Neutrophil (primary cell): Measurements from ENCODE around the gene MYO1E.

Source experiments
- H3K27ac ChIP-seq: fragments of 200-600 bp; sonication (generic); 2 replicates; pipeline ENCODE4 v1.5.1; 2016; ENCODE audit warnings: mild to moderate bottlenecking, moderate library complexity
- H3K27me3 ChIP-seq: fragments of 200-600 bp; sonication (generic); 2 replicates; pipeline ENCODE4 v1.6.0; 2016; ENCODE audit warnings: mild to moderate bottlenecking
- H3K36me3 ChIP-seq: fragments of 200-600 bp; sonication (generic); 2 replicates; pipeline ENCODE4 v1.5.1; 2017
- H3K4me1 ChIP-seq, 2 experiments: fragments of 200-600 bp in 1 of 2; sonication (generic) in 1 of 2; 1 replicate in 1 of 2; 2 replicates in 1 of 2; pipeline versions ENCODE4 v1.5.1 to v1.6.1; 2013 to 2016; ENCODE audit warnings: low read depth in 1 of 2, low read length in 1 of 2, mild to moderate bottlenecking in 1 of 2, moderate library complexity in 1 of 2; ENCODE audit not compliant: control insufficient read depth in 1 of 2, insufficient read depth in 1 of 2
- H3K4me3 ChIP-seq, 2 experiments: fragments of 200-600 bp in 1 of 2; sonication (generic) in 1 of 2; 1 replicate in 1 of 2; 2 replicates in 1 of 2; pipeline ENCODE4 v1.5.1; 2013 to 2016; ENCODE audit warnings: low read depth in 1 of 2, low read length in 1 of 2, mild to moderate bottlenecking in 1 of 2, moderate library complexity in 1 of 2
- H3K9me3 ChIP-seq: fragments of 200-600 bp; sonication (generic); 2 replicates; pipeline ENCODE4 v1.5.1; 2016
- CTCF ChIP-seq: fragments of 200-600 bp; sonication (generic); IDR thresholded peaks from 2 replicates; pipeline ENCODE4 v1.5.1; 2016; ENCODE audit warnings: antibody characterized with exemption

Gene MYO1E

GRCh38 chr15:59350421-59350732 is 22.3 kb downstream of the MYO1E start:
- no peak for TF ChIP-seq CTCF

GRCh38 chr15:59349680-59350420 is 22.8 kb downstream of the MYO1E start:
- TF ChIP-seq CTCF: no peak
- H3K27ac ChIP-seq: no peak overlapping the region
- H3K4me3 ChIP-seq: no peak overlapping the region
- no peaks in the 10 kb centered on the region for H3K36me3 ChIP-seq
- peaks cover 35% of the 10 kb centered on the region for H3K27me3 ChIP-seq
- H3K9me3 ChIP-seq: no peaks in the 10 kb centered on the region
- H3K4me1 ChIP-seq: no peaks in the 10 kb centered on the region

More at GRCh38 chr15:59350421-59350732, 22.3 kb downstream of the MYO1E start:
- Histone ChIP-seq H3K36me3 (no peaks in the 10 kb centered on the region), H3K9me3 (no peaks in the 10 kb centered on the region), H3K4me3 (no peak overlapping the region), H3K27me3 (peaks cover 41% of the 10 kb centered on the region), H3K4me1 (no peaks in the 10 kb centered on the region), H3K27ac (no peak overlapping the region)

- TF ChIP-seq CTCF: no peak
- peaks cover 16% of the 10 kb centered on the region for H3K27me3 ChIP-seq
- no peak overlapping the region for H3K4me3 ChIP-seq
- H3K9me3 ChIP-seq: no peaks in the 10 kb centered on the region
- no peak overlapping the region for H3K27ac ChIP-seq
- H3K36me3 ChIP-seq: no peaks in the 10 kb centered on the region
- H3K4me1 ChIP-seq: no peaks in the 10 kb centered on the region
These were observed 24.8 kb downstream of the MYO1E start for GRCh38 chr15:59347915-59348314.

GRCh38 chr15:59346951-59347350 is 25.7 kb downstream of the MYO1E start:
- Histone ChIP-seq H3K27me3 (peaks cover 6% of the 10 kb centered on the region), H3K9me3 (no peaks in the 10 kb centered on the region), H3K4me1 (no peaks in the 10 kb centered on the region), H3K27ac (no peak overlapping the region), H3K36me3 (no peaks in the 10 kb centered on the region), H3K4me3 (no peak overlapping the region)
- no peak for TF ChIP-seq CTCF

GRCh38 chr15:59345326-59345725 is 27.3 kb downstream of the MYO1E start:
- Histone ChIP-seq H3K36me3 (no peaks in the 10 kb centered on the region), H3K9me3 (no peaks in the 10 kb centered on the region), H3K4me1 (no peaks in the 10 kb centered on the region), H3K4me3 (no peak overlapping the region), H3K27me3 (no peaks in the 10 kb centered on the region), H3K27ac (no peak overlapping the region)
- TF ChIP-seq CTCF: no peak
